GM13977 (cell line): ENCODE data around the gene AGMO.

ENCODE experiments used
- DNase-seq: peaks from one replicate; pipeline ENCODE4 v3.0.0; 2012; ENCODE audit warnings: low spot score
- in situ Hi-C: fragments of 300-500 bp; cut with MboI; formaldehyde crosslinking; loops from one replicate; pipeline ENCODE4 v1.12.0; 2022; ENCODE audit warnings: low sequenced_read_pairs, low pct_unique_long_range_greater_than_20kb, mixed read lengths, inconsistent platforms; ENCODE audit not compliant: unreplicated experiment
- TF ChIP-seq, protein P1 (sequence below): IDR thresholded peaks from 2 replicates; pipeline ENCODE4 v1.5.1; 2012; ENCODE audit warnings: mild to moderate bottlenecking, control low read depth; ENCODE audit not compliant: insufficient read depth; ENCODE audit errors: extremely low read depth, missing control alignments

AGMO gene

DNA sequence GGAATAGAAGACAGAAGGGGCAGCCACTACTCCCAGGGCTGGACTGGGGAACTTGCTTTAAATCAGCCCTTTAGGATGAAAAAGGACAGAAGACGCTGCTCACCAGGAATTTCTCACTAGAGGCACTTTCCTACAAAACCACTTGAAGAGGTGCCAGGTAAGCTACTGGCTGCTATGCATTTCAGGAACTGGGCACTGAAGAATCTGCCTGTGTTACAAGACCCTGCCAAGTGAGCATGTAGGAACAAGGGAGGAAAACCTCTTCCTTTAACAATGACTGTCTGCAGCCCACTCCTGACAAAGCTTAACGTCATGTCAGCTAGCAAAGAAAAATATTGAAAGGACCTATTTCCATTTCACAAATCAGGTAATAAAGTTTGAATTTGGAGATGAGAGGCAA lies 5.8 kb upstream of the AGMO start:
- in situ Hi-C loops, result no loop called here
- TF ChIP-seq, protein P1, sequence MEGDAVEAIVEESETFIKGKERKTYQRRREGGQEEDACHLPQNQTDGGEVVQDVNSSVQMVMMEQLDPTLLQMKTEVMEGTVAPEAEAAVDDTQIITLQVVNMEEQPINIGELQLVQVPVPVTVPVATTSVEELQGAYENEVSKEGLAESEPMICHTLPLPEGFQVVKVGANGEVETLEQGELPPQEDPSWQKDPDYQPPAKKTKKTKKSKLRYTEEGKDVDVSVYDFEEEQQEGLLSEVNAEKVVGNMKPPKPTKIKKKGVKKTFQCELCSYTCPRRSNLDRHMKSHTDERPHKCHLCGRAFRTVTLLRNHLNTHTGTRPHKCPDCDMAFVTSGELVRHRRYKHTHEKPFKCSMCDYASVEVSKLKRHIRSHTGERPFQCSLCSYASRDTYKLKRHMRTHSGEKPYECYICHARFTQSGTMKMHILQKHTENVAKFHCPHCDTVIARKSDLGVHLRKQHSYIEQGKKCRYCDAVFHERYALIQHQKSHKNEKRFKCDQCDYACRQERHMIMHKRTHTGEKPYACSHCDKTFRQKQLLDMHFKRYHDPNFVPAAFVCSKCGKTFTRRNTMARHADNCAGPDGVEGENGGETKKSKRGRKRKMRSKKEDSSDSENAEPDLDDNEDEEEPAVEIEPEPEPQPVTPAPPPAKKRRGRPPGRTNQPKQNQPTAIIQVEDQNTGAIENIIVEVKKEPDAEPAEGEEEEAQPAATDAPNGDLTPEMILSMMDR, result no peak
- DNase-seq, result no peak

DNA sequence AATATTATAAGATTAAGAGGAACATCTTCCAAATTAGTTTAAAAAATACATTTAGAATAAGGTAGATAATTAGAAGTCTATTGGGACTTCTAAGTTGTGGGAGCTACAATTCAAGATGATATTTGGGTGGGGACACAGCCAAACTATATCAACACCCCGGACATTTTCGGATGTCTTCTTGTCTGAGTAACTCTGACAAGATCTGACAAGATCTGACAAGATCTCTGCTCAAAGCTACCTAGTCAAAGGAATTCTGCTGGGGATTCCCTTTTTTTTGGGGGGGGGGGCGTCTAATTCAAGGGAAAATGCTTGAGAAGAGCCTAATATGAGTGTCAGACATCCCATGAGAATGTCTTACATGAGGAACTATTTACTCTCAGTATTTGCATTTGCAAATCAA lies 5.2 kb upstream of the AGMO start:
- in situ Hi-C loops, result no loop called here
- TF ChIP-seq, protein P1, result no peak
- no peak for DNase-seq

DNA sequence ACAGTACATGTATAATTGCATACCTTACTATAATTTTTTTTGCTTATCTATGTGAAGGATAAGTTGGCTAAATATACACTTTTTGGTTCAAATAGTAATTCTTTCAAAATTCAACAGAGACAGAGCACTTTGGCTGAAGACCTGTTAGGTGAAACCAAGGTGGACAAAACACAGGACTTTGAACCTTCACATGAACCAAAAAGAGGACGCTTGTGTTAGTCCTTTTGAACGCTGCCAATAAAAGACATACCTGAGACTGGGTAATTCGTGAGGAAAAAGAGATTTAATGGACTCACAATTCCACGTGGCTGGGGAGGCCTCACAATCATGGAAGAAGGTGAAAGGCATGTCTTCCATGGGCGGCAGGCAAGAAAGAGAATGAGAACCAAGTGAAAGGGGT lies 4.7 kb upstream of the AGMO start:
- DNase-seq, result no peak
- TF ChIP-seq, protein P1, result no peak
- in situ Hi-C loops, result no loop called here

DNA sequence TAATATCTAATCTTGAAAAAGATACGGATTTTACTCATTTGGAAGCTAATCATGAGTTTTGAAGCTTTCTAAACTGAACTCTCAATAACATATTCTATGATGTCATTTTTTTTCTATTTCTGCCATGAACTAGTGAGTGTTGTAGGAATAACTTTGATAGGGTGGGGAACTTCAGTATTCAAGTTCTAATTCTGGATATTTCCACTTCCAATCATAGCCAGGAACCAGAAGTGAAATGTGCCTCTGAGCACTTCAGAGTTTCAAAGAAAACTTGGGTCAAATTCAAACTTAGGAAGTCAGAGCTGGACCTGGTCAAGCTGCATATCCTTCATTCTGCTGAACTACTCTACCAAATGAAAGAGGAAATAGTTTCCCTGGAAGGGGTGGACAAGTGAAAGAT lies 847 bp downstream of the AGMO start:
- in situ Hi-C loops, result no loop called here
- TF ChIP-seq, protein P1, result no peak
- no peak for DNase-seq

DNA sequence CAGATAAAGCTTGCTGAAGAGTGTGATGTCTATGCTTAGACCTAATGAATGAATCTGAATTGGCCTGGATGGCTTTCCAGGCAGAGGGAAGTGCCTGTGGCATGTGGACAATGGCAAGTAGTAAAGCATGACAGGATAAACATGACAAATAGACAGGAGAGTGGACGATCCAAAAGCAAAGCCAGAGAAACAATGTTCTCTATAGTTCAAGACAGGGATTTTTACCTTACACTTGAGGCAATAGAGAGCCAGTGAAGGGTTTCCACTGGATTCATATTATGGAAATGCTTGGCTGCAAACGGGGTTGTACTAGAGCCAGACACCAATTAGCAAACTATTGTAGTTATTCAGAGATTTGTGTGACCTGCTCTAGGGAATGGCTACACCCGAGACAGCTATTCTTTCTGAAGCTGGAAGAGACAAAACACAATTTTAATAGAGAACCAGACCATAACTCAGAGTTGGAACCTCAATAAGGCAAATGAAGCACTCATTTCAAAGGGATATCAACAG lies 2.3 kb downstream of the AGMO start:
- TF ChIP-seq, protein P1, result no peak
- no peak for DNase-seq
- in situ Hi-C loops, result no loop called here

DNA sequence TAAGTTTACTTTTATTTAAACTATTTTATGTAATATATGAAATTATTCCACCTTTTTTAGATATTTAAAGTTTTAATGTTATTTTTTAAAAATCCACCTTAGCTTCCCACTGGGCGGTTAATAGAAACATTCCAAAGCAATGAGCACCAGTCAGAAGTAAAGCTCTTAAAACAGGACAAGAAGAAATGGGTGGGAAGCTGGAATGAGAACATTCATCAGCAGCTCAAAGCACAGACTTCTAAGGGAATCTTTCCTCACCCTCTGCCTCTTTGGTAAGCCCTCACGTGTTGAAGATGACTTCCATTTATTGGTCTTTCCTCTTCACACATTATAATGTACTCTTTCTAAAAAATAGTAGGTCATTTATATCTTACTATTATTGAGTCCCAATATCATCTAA lies 3.1 kb downstream of the AGMO start:
- in situ Hi-C loops, result no loop called here
- no peak for DNase-seq

More for the DNA sequence above, 3.1 kb downstream of the AGMO start:
- TF ChIP-seq, protein P1, result no peak
